HL-60 (cell line): ENCODE results near the gene COIL.

ENCODE experiments used
- DNase-seq, 2 experiments: peaks; one replicate each; pipeline ENCODE4 v3.0.0-alpha.2; 2010 to 2020; ENCODE audit warnings: low read depth in 1 of 2, low spot score in 1 of 2
- H3K27ac ChIP-seq: fragments of 250-450 bp; sonication (Bioruptor Pico); replicated peaks from 2 replicates; pipeline ENCODE4 v1.5.1; 2020; ENCODE audit warnings: mild to moderate bottlenecking, moderate library complexity
- H3K27me3 ChIP-seq: fragments of 250-450 bp; sonication (Bioruptor Pico); 2 replicates; pipeline ENCODE4 v1.5.1; 2021; ENCODE audit warnings: mild to moderate bottlenecking, moderate library complexity; ENCODE audit not compliant: insufficient read depth, poor library complexity, severe bottlenecking
- H3K4me3 ChIP-seq: replicated peaks from 2 replicates; pipeline ENCODE4 v1.5.1; 2011; ENCODE audit warnings: mild to moderate bottlenecking, control low read depth, low read length; ENCODE audit not compliant: insufficient read depth
- CTCF ChIP-seq: IDR thresholded peaks from one replicate; pipeline ENCODE4 v1.5.1; 2011; ENCODE audit warnings: low read length, control low read depth, inconsistent platforms; ENCODE audit not compliant: insufficient read depth
- GABPA ChIP-seq: IDR thresholded peaks from 2 replicates; pipeline ENCODE4 v1.6.1; 2012; ENCODE audit warnings: low read depth
- POLR2AphosphoS5 ChIP-seq: IDR thresholded peaks from 2 replicates; pipeline ENCODE4 v1.6.1; 2012; ENCODE audit warnings: low read depth
- REST ChIP-seq: IDR thresholded peaks from 2 replicates; pipeline ENCODE4 v1.6.1; 2012; ENCODE audit warnings: low read depth; ENCODE audit not compliant: insufficient replicate concordance
- SPI1 ChIP-seq: IDR thresholded peaks from 2 replicates; pipeline ENCODE4 v1.6.1; 2012; ENCODE audit warnings: low read depth, mild to moderate bottlenecking, borderline replicate concordance

The COIL gene

GRCh38 chr17:56975656-56976055, 14.8 kb upstream of the COIL start:
- DNase-seq, result no peak
- Histone ChIP-seq H3K27ac (no peak overlapping the region), H3K27me3 (no peaks in the 10 kb centered on the region), H3K4me3 (no peak overlapping the region)
- TF ChIP-seq POLR2AphosphoS5 (no peak), REST (no peak), SPI1 (no peak), GABPA (no peak), CTCF (no peak)

- Histone ChIP-seq H3K27ac (no peak overlapping the region), H3K27me3 (no peaks in the 10 kb centered on the region), H3K4me3 (no peak overlapping the region)
- no peak for DNase-seq
- no peak for TF ChIP-seq REST
- TF ChIP-seq POLR2AphosphoS5, result no peak
- no peak for TF ChIP-seq CTCF
- no peak for TF ChIP-seq SPI1
- TF ChIP-seq GABPA, result no peak
Measured at GRCh38 chr17:56974055-56974454, 13.2 kb upstream of the COIL start.

GRCh38 chr17:56973520-56973919, 12.7 kb upstream of the COIL start:
- Histone ChIP-seq H3K4me3 (no peak overlapping the region), H3K27me3 (no peaks in the 10 kb centered on the region), H3K27ac (no peak overlapping the region)
- TF ChIP-seq REST (no peak), GABPA (no peak), SPI1 (no peak), POLR2AphosphoS5 (no peak), CTCF (no peak)
- no peak for DNase-seq
